ENCODE results near the gene RIPK3.

Gene RIPK3

GRCh38 chr14:24321212-24321975 is 18.4 kb downstream of the RIPK3 start:
- DNase-seq (ENCODE audit: low spot score), result no peak

GRCh38 chr14:24317141-24317928 is 22.5 kb downstream of the RIPK3 start:
- DNase-seq (ENCODE audit: low spot score), result no peak

- DNase-seq (ENCODE audit: low spot score), result no peak
Measured at GRCh38 chr14:24316597-24316950, 23.2 kb downstream of the RIPK3 start.

- DNase-seq (ENCODE audit: low spot score), result peak; percentile 31
Measured at GRCh38 chr14:24315807-24316596, 23.8 kb downstream of the RIPK3 start.

- no peak for DNase-seq (ENCODE audit: low spot score)
Measured at GRCh38 chr14:24315243-24315806, 24.5 kb downstream of the RIPK3 start.

- DNase-seq (ENCODE audit: low spot score), result no peak
Measured at GRCh38 chr14:24314377-24315193, 25.2 kb downstream of the RIPK3 start.

GRCh38 chr14:24313913-24314312 is 25.9 kb downstream of the RIPK3 start:
- DNase-seq (ENCODE audit: low spot score), result no peak

GRCh38 chr14:24312736-24313507 is 26.9 kb downstream of the RIPK3 start:
- DNase-seq (ENCODE audit: low spot score), result peak; percentile 57

GRCh38 chr14:24311837-24312615 is 27.8 kb downstream of the RIPK3 start:
- DNase-seq (ENCODE audit: low spot score), result peak; percentile 49

GRCh38 chr14:24310646-24311604 is 28.9 kb downstream of the RIPK3 start, which contains the start of gene LTB4R:
TSS of gene LTB4R (plus strand) at chr14:24311502. CDS start at chr14:24315652, 4,150 bp downstream.
- DNase-seq (ENCODE audit: low spot score), result peak; percentile 80

GRCh38 chr14:24310265-24310645 is 29.5 kb downstream of the RIPK3 start:
- no peak for DNase-seq (ENCODE audit: low spot score)

- DNase-seq (ENCODE audit: low spot score), result no peak
Measured at GRCh38 chr14:24309538-24310264, 30.1 kb downstream of the RIPK3 start, which contains the start of gene LTB4R2. TSS of gene LTB4R2 (plus strand) at chr14:24310140. CDS start at chr14:24310665, 525 bp downstream.

GRCh38 chr14:24308342-24309124 is 31.3 kb downstream of the RIPK3 start:
- no peak for DNase-seq (ENCODE audit: low spot score)

- peak; percentile 69 for DNase-seq (ENCODE audit: low spot score)
Measured at GRCh38 chr14:24307575-24308341, 32.0 kb downstream of the RIPK3 start, which contains the start of gene CIDEB. TSS of gene CIDEB (minus strand) at chr14:24307977. CDS start at chr14:24307858, 119 bp downstream.

- DNase-seq (ENCODE audit: low spot score), result no peak
Measured at GRCh38 chr14:24307156-24307574, 32.6 kb downstream of the RIPK3 start.

GRCh38 chr14:24304019-24304387 is 35.8 kb downstream of the RIPK3 start:
- no peak for DNase-seq (ENCODE audit: low spot score)

All from kidney tubule cell (primary cell).